Fibroblast of villous mesenchyme (primary cell): ENCODE measurements around the gene MICB. TPM values are rescaled to one million over a fixed set of nuclear protein-coding genes. Genes with fewer than 3 reads are reported as not detected.

Source experiments
- DNase-seq: peaks from one replicate; pipeline ENCODE4 v3.0.0-alpha.2; 2010; ENCODE audit warnings: low read depth
- H3K4me3 ChIP-seq: 2 replicates; pipeline ENCODE4 v1.5.1; 2011; ENCODE audit warnings: low read depth, mild to moderate bottlenecking, low read length
- CTCF ChIP-seq: IDR thresholded peaks from 2 replicates; pipeline ENCODE4 v1.5.1; 2012; ENCODE audit warnings: low read depth, mild to moderate bottlenecking, low read length; ENCODE audit not compliant: insufficient read depth
- total RNA-seq: library from RNA; depleted of rRNA; stranded (reverse); fragments of >200 nt; gene quantifications from 2 replicates; pipeline ENCODE4 v1.2.3, GENCODE V29; 2012

Gene MICB
- total RNA-seq, 1 donor, result 30.7 TPM

GRCh38 chr6:31473780-31474761 is 23.9 kb upstream of the MICB start:
- no peak for TF ChIP-seq CTCF
- no peak overlapping the region for H3K4me3 ChIP-seq
- no peak for DNase-seq

- no peak for DNase-seq
- TF ChIP-seq CTCF, result peak; percentile 36
Observed at GRCh38 chr6:31474871-31475286, 23.1 kb upstream of the MICB start.

GRCh38 chr6:31476515-31477139 is 21.3 kb upstream of the MICB start:
- no peak for TF ChIP-seq CTCF
- DNase-seq, result no peak
- H3K4me3 ChIP-seq, result no peak overlapping the region

More at GRCh38 chr6:31474871-31475286, 23.1 kb upstream of the MICB start:
- no peak overlapping the region for H3K4me3 ChIP-seq

GRCh38 chr6:31477521-31477920 is 20.4 kb upstream of the MICB start:
- no peak overlapping the region for H3K4me3 ChIP-seq
- TF ChIP-seq CTCF, result no peak
- no peak for DNase-seq

- DNase-seq, result no peak
- no peak for TF ChIP-seq CTCF
- H3K4me3 ChIP-seq, result no peak overlapping the region
Observed at GRCh38 chr6:31478186-31478950, 19.6 kb upstream of the MICB start.

- TF ChIP-seq CTCF, result no peak
- no peak overlapping the region for H3K4me3 ChIP-seq
- DNase-seq, result no peak
Observed at GRCh38 chr6:31479151-31479932, 18.6 kb upstream of the MICB start.
